K562 (cell line): ENCODE results near the gene SMC4.

Source experiments
- ATF7 ChIP-seq: fragments of 450-650 bp; IDR thresholded peaks from 2 replicates; pipeline ENCODE4 v1.7.1; 2014; ENCODE audit warnings: mild to moderate bottlenecking, moderate library complexity
- EGR1 ChIP-seq: fragments of 450-650 bp; conservative IDR thresholded peaks from 2 replicates; pipeline ENCODE4 v1.6.1; 2017; ENCODE audit warnings: mild to moderate bottlenecking
- POLR2AphosphoS5 ChIP-seq: IDR thresholded peaks from 2 replicates; pipeline ENCODE4 v1.6.1; 2011; ENCODE audit warnings: mild to moderate bottlenecking, low read depth, low read length, moderate library complexity; ENCODE audit not compliant: control insufficient read depth, insufficient read depth
- SIN3B ChIP-seq: fragments of 450-650 bp; IDR thresholded peaks from 2 replicates; pipeline ENCODE4 v1.6.1; 2017; ENCODE audit warnings: low read depth, mild to moderate bottlenecking, moderate library complexity
- SREBF2 ChIP-seq: sonication (generic); formaldehyde crosslinking; IDR thresholded peaks from 2 replicates; pipeline ENCODE4 v1.4.0; 2020; ENCODE audit warnings: mild to moderate bottlenecking, missing genetic modification reagents
- ZNF239 ChIP-seq: fragments of 250-450 bp; sonication (Bioruptor Pico); IDR thresholded peaks from 2 replicates; pipeline ENCODE4 v1.4.0; 2020; ENCODE audit warnings: mild to moderate bottlenecking
- TF ChIP-seq, protein P1 (sequence below), 2 experiments: fragments of 450-650 bp in 1 of 2; sonication (generic) in 1 of 2; formaldehyde crosslinking in 1 of 2; IDR thresholded peaks in 1 of 2; conservative IDR thresholded peaks in 1 of 2; 2 replicates each; pipeline versions ENCODE4 v1.6.1 to v1.8.1; 2016 to 2023; ENCODE audit warnings: mild to moderate bottlenecking in 2 of 2, moderate library complexity in 2 of 2, inconsistent platforms in 1 of 2, missing genetic modification reagents in 1 of 2
- TF ChIP-seq, protein P2 (sequence below): sonication (generic); formaldehyde crosslinking; IDR thresholded peaks from 2 replicates; pipeline ENCODE4 v1.8.0; 2023; ENCODE audit warnings: mild to moderate bottlenecking, missing genetic modification reagents
- TF ChIP-seq, protein P3 (sequence below), 3 experiments: IDR thresholded peaks in 2 of 3; conservative IDR thresholded peaks in 1 of 3; 2 replicates each; pipeline ENCODE4 v1.5.1; 2011 to 2012; ENCODE audit warnings: low read length in 3 of 3, mild to moderate bottlenecking in 3 of 3, control low read depth in 2 of 3, improper control_type of control experiment in 1 of 3, inconsistent platforms in 1 of 3, low read depth in 1 of 3, mixed read lengths in 1 of 3, moderate library complexity in 1 of 3; ENCODE audit not compliant: insufficient read depth in 2 of 3
- TF ChIP-seq, protein P4 (sequence below), 2 experiments: fragments of 200-800 bp in 1 of 2; sonication (Bioruptor generic) in 1 of 2; sonication (generic) in 1 of 2; formaldehyde crosslinking in 1 of 2; IDR thresholded peaks in 1 of 2; conservative IDR thresholded peaks in 1 of 2; 2 replicates each; pipeline versions ENCODE4 v1.5.0 to v1.6.1; 2016 to 2020; ENCODE audit warnings: missing compliant biosample characterization in 1 of 2, missing genetic modification characterization in 1 of 2, missing genetic modification reagents in 1 of 2
- TF ChIP-seq, protein P5 (sequence below): fragments of 450-650 bp; IDR thresholded peaks from 2 replicates; pipeline ENCODE4 v1.6.1; 2018; ENCODE audit not compliant: partially characterized antibody

DNA sequence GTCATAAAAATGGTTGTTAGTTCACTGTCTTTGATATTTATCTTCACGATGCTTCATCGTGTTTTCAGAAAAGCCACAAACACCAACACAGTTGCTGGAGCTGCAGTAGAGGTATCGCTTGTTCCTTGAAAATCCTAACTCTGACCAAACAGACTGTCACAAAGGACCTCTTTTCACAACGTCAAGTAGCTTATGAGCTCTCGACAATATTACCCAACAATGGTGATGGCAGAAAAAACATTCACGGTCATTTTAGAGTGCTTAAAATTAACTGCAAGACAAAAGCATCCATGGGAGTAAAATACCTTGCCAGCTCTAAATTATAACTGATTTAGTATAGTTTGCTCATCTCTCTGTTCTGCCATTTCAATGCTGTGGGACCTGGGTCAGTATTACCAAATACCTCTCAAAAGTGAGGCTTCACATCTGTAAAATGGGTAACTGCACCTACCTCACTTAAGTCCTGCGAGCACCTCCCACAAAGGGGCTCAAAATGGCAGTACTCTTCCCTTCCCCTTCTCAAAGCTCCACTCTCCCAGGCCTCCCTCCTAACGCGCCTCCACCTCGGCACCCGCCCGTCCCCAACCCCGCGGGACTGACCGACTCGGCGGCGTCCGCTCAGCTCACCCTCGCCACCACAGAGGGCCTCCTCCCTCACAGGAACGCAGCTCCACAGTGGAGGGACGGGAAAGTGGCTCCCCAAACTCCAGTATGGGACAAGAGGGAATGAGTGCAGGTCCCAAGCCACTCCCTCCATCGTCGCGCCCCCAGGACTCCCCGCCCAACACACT, 49.6 kb downstream of the SMC4 start:
- TF ChIP-seq, protein P1, sequence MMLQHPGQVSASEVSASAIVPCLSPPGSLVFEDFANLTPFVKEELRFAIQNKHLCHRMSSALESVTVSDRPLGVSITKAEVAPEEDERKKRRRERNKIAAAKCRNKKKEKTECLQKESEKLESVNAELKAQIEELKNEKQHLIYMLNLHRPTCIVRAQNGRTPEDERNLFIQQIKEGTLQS (IDR thresholded peaks at IDR 0.05) = no peak
- TF ChIP-seq, protein P1 (CRISPR knock-in tag; conservative IDR thresholded peaks at IDR 0.05) = no peak
- no peak for TF ChIP-seq ATF7
- peak; percentile 54; the same call in 1 of the 2 replicates for TF ChIP-seq SIN3B
- TF ChIP-seq EGR1 = no peak
- TF ChIP-seq, protein P2, sequence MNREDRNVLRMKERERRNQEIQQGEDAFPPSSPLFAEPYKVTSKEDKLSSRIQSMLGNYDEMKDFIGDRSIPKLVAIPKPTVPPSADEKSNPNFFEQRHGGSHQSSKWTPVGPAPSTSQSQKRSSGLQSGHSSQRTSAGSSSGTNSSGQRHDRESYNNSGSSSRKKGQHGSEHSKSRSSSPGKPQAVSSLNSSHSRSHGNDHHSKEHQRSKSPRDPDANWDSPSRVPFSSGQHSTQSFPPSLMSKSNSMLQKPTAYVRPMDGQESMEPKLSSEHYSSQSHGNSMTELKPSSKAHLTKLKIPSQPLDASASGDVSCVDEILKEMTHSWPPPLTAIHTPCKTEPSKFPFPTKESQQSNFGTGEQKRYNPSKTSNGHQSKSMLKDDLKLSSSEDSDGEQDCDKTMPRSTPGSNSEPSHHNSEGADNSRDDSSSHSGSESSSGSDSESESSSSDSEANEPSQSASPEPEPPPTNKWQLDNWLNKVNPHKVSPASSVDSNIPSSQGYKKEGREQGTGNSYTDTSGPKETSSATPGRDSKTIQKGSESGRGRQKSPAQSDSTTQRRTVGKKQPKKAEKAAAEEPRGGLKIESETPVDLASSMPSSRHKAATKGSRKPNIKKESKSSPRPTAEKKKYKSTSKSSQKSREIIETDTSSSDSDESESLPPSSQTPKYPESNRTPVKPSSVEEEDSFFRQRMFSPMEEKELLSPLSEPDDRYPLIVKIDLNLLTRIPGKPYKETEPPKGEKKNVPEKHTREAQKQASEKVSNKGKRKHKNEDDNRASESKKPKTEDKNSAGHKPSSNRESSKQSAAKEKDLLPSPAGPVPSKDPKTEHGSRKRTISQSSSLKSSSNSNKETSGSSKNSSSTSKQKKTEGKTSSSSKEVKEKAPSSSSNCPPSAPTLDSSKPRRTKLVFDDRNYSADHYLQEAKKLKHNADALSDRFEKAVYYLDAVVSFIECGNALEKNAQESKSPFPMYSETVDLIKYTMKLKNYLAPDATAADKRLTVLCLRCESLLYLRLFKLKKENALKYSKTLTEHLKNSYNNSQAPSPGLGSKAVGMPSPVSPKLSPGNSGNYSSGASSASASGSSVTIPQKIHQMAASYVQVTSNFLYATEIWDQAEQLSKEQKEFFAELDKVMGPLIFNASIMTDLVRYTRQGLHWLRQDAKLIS = no peak
- TF ChIP-seq SREBF2 = no peak
- TF ChIP-seq, protein P3, sequence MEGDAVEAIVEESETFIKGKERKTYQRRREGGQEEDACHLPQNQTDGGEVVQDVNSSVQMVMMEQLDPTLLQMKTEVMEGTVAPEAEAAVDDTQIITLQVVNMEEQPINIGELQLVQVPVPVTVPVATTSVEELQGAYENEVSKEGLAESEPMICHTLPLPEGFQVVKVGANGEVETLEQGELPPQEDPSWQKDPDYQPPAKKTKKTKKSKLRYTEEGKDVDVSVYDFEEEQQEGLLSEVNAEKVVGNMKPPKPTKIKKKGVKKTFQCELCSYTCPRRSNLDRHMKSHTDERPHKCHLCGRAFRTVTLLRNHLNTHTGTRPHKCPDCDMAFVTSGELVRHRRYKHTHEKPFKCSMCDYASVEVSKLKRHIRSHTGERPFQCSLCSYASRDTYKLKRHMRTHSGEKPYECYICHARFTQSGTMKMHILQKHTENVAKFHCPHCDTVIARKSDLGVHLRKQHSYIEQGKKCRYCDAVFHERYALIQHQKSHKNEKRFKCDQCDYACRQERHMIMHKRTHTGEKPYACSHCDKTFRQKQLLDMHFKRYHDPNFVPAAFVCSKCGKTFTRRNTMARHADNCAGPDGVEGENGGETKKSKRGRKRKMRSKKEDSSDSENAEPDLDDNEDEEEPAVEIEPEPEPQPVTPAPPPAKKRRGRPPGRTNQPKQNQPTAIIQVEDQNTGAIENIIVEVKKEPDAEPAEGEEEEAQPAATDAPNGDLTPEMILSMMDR (IDR thresholded peaks at IDR 0.05 in 2 of 3, conservative IDR thresholded peaks at IDR 0.05 in 1 of 3; ENCODE audit: insufficient read depth in 2 of 3, low read depth in 1 of 3, low read length in 3 of 3) = no peak
- TF ChIP-seq POLR2AphosphoS5 = no peak
- TF ChIP-seq, protein P4, sequence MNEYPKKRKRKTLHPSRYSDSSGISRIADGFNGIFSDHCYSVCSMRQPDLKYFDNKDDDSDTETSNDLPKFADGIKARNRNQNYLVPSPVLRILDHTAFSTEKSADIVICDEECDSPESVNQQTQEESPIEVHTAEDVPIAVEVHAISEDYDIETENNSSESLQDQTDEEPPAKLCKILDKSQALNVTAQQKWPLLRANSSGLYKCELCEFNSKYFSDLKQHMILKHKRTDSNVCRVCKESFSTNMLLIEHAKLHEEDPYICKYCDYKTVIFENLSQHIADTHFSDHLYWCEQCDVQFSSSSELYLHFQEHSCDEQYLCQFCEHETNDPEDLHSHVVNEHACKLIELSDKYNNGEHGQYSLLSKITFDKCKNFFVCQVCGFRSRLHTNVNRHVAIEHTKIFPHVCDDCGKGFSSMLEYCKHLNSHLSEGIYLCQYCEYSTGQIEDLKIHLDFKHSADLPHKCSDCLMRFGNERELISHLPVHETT (CRISPR knock-in tag; conservative IDR thresholded peaks at IDR 0.05 in 1 of 2, IDR thresholded peaks at IDR 0.05 in 1 of 2) = no peak
- no peak for TF ChIP-seq ZNF239 (CRISPR knock-in tag)
- TF ChIP-seq, protein P5, sequence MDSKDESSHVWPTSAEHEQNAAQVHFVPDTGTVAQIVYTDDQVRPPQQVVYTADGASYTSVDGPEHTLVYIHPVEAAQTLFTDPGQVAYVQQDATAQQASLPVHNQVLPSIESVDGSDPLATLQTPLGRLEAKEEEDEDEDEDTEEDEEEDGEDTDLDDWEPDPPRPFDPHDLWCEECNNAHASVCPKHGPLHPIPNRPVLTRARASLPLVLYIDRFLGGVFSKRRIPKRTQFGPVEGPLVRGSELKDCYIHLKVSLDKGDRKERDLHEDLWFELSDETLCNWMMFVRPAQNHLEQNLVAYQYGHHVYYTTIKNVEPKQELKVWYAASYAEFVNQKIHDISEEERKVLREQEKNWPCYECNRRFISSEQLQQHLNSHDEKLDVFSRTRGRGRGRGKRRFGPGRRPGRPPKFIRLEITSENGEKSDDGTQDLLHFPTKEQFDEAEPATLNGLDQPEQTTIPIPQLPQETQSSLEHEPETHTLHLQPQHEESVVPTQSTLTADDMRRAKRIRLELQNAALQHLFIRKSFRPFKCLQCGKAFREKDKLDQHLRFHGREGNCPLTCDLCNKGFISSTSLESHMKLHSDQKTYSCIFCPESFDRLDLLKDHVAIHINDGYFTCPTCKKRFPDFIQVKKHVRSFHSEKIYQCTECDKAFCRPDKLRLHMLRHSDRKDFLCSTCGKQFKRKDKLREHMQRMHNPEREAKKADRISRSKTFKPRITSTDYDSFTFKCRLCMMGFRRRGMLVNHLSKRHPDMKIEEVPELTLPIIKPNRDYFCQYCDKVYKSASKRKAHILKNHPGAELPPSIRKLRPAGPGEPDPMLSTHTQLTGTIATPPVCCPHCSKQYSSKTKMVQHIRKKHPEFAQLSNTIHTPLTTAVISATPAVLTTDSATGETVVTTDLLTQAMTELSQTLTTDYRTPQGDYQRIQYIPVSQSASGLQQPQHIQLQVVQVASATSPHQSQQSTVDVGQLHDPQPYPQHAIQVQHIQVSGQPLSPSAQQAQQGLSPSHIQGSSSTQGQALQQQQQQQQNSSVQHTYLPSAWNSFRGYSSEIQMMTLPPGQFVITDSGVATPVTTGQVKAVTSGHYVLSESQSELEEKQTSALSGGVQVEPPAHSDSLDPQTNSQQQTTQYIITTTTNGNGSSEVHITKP = no peak
